Caco-2 (cell line): ENCODE measurements around the gene VAPA. TPM values are rescaled to one million over a fixed set of nuclear protein-coding genes. Genes with fewer than 3 reads are reported as not detected.

Experiments
- BruUV-seq: library from RNA; stranded (reverse); fragments of 400-500 nt; replicated peaks from 2 replicates; lab custom pipeline; 2021; lab: Mats Ljungman, UMichigan
- CTCF ChIA-PET: fragments of 300-600 bp; sonication (Branson Sonifier 250); formaldehyde crosslinking; loops from one replicate; lab custom pipeline; 2022; ENCODE audit warnings: antibody characterized with exemption; lab: Charles Lee
- POLR2A ChIA-PET: fragments of 300-600 bp; sonication (Branson Sonifier 250); formaldehyde crosslinking; loops from one replicate; lab custom pipeline; 2022; ENCODE audit warnings: antibody characterized with exemption; lab: Charles Lee
- DNase-seq, 2 experiments: peaks; one replicate each; pipeline versions ENCODE4 v3.0.0 to v3.0.0-alpha.2; 2020 to 2022
- H3K27me3 ChIP-seq: replicated peaks from 2 replicates; pipeline ENCODE4 v1.6.0; 2011; ENCODE audit warnings: low read length; ENCODE audit not compliant: control insufficient read depth, insufficient read depth
- H3K36me3 ChIP-seq: 2 replicates; pipeline ENCODE4 v1.5.1; 2011; ENCODE audit warnings: low read length; ENCODE audit not compliant: control insufficient read depth, insufficient read depth
- H3K4me1 ChIP-seq: fragments of 250-450 bp; sonication (Bioruptor Pico); 2 replicates; pipeline ENCODE4 v1.5.1; 2020; ENCODE audit warnings: mild to moderate bottlenecking
- H3K4me3 ChIP-seq: 2 replicates; pipeline ENCODE4 v1.5.1; 2011; ENCODE audit warnings: low read depth, mild to moderate bottlenecking, control low read depth, low read length
- H3K9me3 ChIP-seq: fragments of 250-450 bp; sonication (Bioruptor Pico); 2 replicates; pipeline ENCODE4 v1.5.1; 2020; ENCODE audit warnings: mild to moderate bottlenecking, moderate library complexity
- H3K27ac Mint-ChIP-seq: one replicate; pipeline ENCODE4 v1.8.0; 2022; ENCODE audit warnings: mixed read lengths; ENCODE audit not compliant: unreplicated experiment
- H3K27me3 Mint-ChIP-seq: one replicate; pipeline ENCODE4 v1.8.0; 2022; ENCODE audit warnings: mixed read lengths; ENCODE audit not compliant: insufficient read depth, unreplicated experiment
- H3K36me3 Mint-ChIP-seq: one replicate; pipeline ENCODE4 v1.8.0; 2022; ENCODE audit warnings: mild to moderate bottlenecking, mixed read lengths; ENCODE audit not compliant: insufficient read depth, unreplicated experiment
- H3K4me1 Mint-ChIP-seq: one replicate; pipeline ENCODE4 v1.8.0; 2022; ENCODE audit warnings: low read depth, mixed read lengths; ENCODE audit not compliant: unreplicated experiment
- H3K4me3 Mint-ChIP-seq: one replicate; pipeline ENCODE4 v1.8.0; 2022; ENCODE audit warnings: mild to moderate bottlenecking, moderate library complexity, mixed read lengths; ENCODE audit not compliant: unreplicated experiment
- H3K9me3 Mint-ChIP-seq: one replicate; pipeline ENCODE4 v1.8.0; 2022; ENCODE audit warnings: mixed read lengths; ENCODE audit not compliant: unreplicated experiment
- CTCF ChIP-seq, 2 experiments: fragments of 200-600 bp in 1 of 2; IDR thresholded peaks; 1 replicate in 1 of 2; 2 replicates in 1 of 2; pipeline versions ENCODE4 v1.5.1 to v1.8.0; 2011 to 2022; ENCODE audit warnings: antibody characterized with exemption in 1 of 2, control low read depth in 1 of 2, inconsistent platforms in 1 of 2, low read depth in 1 of 2, low read length in 1 of 2, mild to moderate bottlenecking in 1 of 2, moderate library complexity in 1 of 2; ENCODE audit not compliant: insufficient read depth in 1 of 2, severe bottlenecking in 1 of 2, unreplicated experiment in 1 of 2
- intact Hi-C: fragments of 100-400 bp; cut with micrococcal nuclease; formaldehyde crosslinking; loops from one replicate; pipeline ENCODE4 v1.10.0; 2022; ENCODE audit not compliant: unreplicated experiment
- total RNA-seq: library from RNA; stranded (reverse); gene quantifications from 2 replicates; pipeline ENCODE4 v1.2.3, GENCODE V29; 2022

Gene VAPA
- total RNA-seq, 1 experiment from 2014 or later: 222 TPM

- H3K9me3 Mint-ChIP-seq: no peaks in the 10 kb centered on the region
- Histone ChIP-seq H3K9me3 (no peaks in the 10 kb centered on the region), H3K36me3 (no peaks in the 10 kb centered on the region), H3K4me3 (no peak overlapping the region), H3K27me3 (no peaks in the 10 kb centered on the region), H3K4me1 (peaks cover 34% of the 10 kb centered on the region)
- peaks cover 8% of the 10 kb centered on the region for H3K36me3 Mint-ChIP-seq
- no peak overlapping the region for H3K4me3 Mint-ChIP-seq
- H3K27me3 Mint-ChIP-seq: no peaks in the 10 kb centered on the region
- ChIA-PET POLR2A (no interaction called here), CTCF (no interaction called here)
- peaks cover 16% of the 10 kb centered on the region for H3K4me1 Mint-ChIP-seq
- no peak for DNase-seq
- H3K27ac Mint-ChIP-seq: no peak overlapping the region
- intact Hi-C loops: loop anchor here (5.0 kb wide), 1 partner anchor 142 kb away; no protein-coding TSS in a partner anchor
- BruUV-seq: no TSS peak
- no peak for TF ChIP-seq CTCF (IDR thresholded peaks at IDR 0.05; ENCODE audit: insufficient read depth in 1 of 2, low read depth in 1 of 2, low read length in 1 of 2, severe bottlenecking in 1 of 2, unreplicated experiment in 1 of 2)
Observed at GRCh38 chr18:9878783-9879242, 35.0 kb upstream of the VAPA start.

GRCh38 chr18:9884090-9884489 is 29.7 kb upstream of the VAPA start:
- no peak overlapping the region for H3K4me3 ChIP-seq
- Mint-ChIP-seq H3K9me3 (peaks cover 10% of the 10 kb centered on the region), H3K27me3 (no peaks in the 10 kb centered on the region), H3K4me3 (no peak overlapping the region), H3K36me3 (no peaks in the 10 kb centered on the region), H3K4me1 (no peaks in the 10 kb centered on the region), H3K27ac (no peak overlapping the region)
- H3K9me3 ChIP-seq: no peaks in the 10 kb centered on the region
- no peaks in the 10 kb centered on the region for H3K27me3 ChIP-seq
- H3K4me1 ChIP-seq: peaks cover 6% of the 10 kb centered on the region
- intact Hi-C loops: no loop called here
- CTCF ChIA-PET: no interaction called here
- POLR2A ChIA-PET: no interaction called here
- no peaks in the 10 kb centered on the region for H3K36me3 ChIP-seq
- no TSS peak for BruUV-seq
- DNase-seq: no peak
- TF ChIP-seq CTCF (IDR thresholded peaks at IDR 0.05; ENCODE audit: insufficient read depth in 1 of 2, low read depth in 1 of 2, low read length in 1 of 2, severe bottlenecking in 1 of 2, unreplicated experiment in 1 of 2): no peak

- H3K36me3 ChIP-seq: no peaks in the 10 kb centered on the region
- Mint-ChIP-seq H3K4me3 (no peak overlapping the region), H3K9me3 (peaks cover 10% of the 10 kb centered on the region), H3K36me3 (no peaks in the 10 kb centered on the region), H3K27me3 (no peaks in the 10 kb centered on the region), H3K27ac (no peak overlapping the region), H3K4me1 (no peaks in the 10 kb centered on the region)
- H3K27me3 ChIP-seq: no peaks in the 10 kb centered on the region
- no peak for DNase-seq
- no TSS peak for BruUV-seq
- no peak for TF ChIP-seq CTCF (IDR thresholded peaks at IDR 0.05; ENCODE audit: insufficient read depth in 1 of 2, low read depth in 1 of 2, low read length in 1 of 2, severe bottlenecking in 1 of 2, unreplicated experiment in 1 of 2)
- no peak overlapping the region for H3K4me3 ChIP-seq
- CTCF ChIA-PET: no interaction called here
- peaks cover 6% of the 10 kb centered on the region for H3K4me1 ChIP-seq
- H3K9me3 ChIP-seq: no peaks in the 10 kb centered on the region
- intact Hi-C loops: no loop called here
- POLR2A ChIA-PET: no interaction called here
Observed at GRCh38 chr18:9884532-9885140, 29.2 kb upstream of the VAPA start.
